T-helper 1 cell treated with Interleukin-12 subunit alpha and Interleukin-12 subunit beta and Interleukin-4 antibody, amounts not matched to agents 30 ng/mL and 1 ng/mL, for 36 hours (primary cell): ENCODE results near the gene ANXA6. TPM values are rescaled to one million over a fixed set of nuclear protein-coding genes. Genes with fewer than 3 reads are reported as not detected.
"Not testable (repeated sequence)": the region's sequence is repeated elsewhere in the genome, so short reads cannot be mapped to it uniquely, and the experiment has no call there.

Source experiments
- intact Hi-C: fragments of 100-400 bp; cut with micrococcal nuclease; formaldehyde crosslinking; loops from one replicate; pipeline ENCODE4 v1.15.1; 2024
- total RNA-seq: library from RNA; stranded (reverse); gene quantifications from 2 replicates; pipeline ENCODE4 v1.2.3, GENCODE V29; 2022

The ANXA6 gene
- 455 and 470 TPM in 2 replicates for total RNA-seq

GRCh38 chr5:151157426-151158286 is at the start of gene ANXA6:
ANXA6 (minus strand) TSS chr5:151157779; CDS start chr5:151147901, 9,878 bp downstream.
- intact Hi-C loops, result loop anchor here (1.0 to 10.0 kb wide), 12 partner anchors 7 to 1603 kb away; partner anchors contain the start of genes CSNK1A1, DCTN4, RBM22 and SLC36A1

DNA sequence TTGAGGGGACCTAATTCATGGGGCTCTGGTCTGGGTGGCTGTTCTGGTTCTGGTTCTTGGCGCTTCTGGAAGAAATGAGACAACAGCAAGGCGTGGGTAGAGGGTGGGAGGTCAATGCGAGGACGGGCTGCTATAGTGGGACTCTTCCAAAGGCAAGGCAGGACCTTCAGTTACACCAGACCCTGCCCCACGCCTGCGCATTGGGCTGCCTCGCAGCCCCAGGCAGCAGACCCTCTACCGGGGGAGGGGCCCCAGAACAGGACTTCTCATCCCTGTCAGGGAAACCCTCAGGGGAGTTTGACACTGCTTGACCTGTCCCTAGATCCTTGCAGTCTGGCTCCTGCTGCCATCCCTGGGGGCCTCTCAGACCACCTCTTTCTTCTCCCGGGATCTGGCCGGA is 47.8 kb upstream of the ANXA6 start:
- intact Hi-C loops, result no loop called here

DNA sequence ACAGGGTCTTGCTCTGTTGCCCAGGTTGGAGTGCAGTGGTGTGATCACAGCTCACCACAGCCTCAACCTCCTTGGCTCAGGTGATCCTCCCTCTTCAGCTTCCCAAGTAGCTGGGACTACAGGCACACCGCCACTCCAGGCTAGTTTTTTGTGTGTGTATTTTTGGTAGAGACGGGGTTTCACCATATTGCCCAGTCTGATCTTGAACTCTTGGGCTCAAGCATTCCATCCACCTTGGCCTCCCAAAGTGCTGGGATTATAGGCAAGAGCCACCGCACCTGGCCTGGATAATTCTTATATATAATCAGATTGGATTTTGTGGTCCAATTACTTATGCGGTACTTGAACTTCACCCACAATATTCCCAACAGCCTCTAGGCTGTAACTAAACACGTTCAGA is 46.5 kb upstream of the ANXA6 start:
- intact Hi-C loops, result no loop called here

DNA sequence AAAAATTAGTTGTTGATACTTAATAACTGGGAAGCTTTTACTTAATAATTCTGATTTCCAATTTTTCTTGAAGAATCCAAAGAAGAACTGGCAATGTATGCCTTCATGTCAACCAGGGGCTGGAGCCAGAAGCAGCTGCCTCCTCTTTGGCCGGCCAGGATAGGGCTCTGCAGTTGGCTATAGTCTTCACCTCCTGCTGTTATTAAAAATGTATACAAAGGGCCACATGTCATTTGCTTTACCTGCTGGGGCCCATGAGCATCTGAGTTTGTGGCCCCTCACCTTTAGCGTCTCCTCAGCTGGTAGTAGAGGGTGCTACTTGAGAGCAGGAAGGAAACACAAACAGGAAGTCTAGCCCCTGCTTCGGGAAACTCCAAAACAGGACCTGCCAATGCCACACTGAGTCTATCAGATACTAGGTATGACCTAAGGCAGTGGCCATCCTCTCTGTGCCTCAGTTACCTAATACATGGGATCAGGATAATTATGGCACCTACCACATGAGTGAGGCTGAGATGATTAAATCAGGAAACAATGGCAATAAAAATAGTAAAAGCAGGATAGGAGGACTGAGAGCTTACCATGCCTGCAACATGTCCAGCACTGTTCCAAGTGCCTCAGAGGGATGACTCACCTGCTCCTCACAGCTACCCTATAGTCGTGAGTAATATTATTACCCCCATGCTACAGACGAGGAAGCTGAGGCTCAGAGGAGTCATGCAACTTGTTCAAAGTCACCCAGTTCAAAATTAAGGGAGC is 45.0 kb upstream of the ANXA6 start:
- intact Hi-C loops, result loop anchor here (1.0 kb wide), 1 partner anchor 9 kb away; no protein-coding TSS in a partner anchor

GRCh38 chr5:151200913-151201595 is 43.5 kb upstream of the ANXA6 start:
- intact Hi-C loops, result no loop called here

DNA sequence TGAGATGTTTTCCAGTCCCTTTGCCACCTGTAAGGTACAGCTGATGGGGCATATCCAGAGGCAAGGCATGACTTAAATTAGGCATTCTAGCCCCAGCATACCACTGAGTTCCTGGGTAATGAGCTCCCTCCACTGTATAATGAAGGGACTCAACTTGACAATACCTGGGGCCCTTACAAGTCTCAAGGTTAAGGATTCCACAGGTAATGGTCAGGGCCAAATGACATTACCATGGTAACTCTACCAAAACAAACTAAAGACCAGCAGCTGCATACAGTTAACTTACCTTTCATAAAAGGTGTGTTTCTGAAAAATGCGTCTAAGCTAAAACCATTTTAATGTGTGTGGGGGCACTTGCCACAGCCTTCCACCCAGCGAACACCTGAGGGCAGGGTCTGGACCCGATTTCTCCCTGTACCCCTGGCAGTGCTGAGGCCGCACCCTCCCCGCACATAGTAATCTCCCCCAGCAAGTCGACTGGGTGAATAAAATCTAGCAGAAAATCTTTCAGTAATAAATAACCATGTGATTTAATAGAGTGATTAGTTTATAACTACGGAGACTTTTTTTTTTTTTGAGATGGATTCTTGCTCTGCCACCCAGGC is 42.1 kb upstream of the ANXA6 start:
- intact Hi-C loops, result no loop called here

- intact Hi-C loops, result no loop called here
Observed at GRCh38 chr5:151198861-151199260, 41.3 kb upstream of the ANXA6 start.

DNA sequence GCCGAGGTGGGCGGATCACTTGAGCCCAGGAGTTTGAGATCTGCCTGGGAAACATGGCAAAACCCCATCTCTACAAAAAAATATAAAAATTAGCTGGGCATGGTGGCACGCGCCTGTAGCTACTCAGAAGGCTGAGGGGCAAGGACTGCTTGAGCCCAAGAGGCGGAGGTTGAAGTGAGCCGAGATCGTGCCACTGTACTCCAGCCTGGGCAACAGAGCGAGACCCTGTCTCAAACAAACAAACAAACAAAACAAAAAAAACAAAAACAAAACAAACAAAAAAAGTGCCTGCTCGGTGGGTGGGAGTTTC is 39.7 kb upstream of the ANXA6 start:
- intact Hi-C loops, result not testable (repeated sequence)

DNA sequence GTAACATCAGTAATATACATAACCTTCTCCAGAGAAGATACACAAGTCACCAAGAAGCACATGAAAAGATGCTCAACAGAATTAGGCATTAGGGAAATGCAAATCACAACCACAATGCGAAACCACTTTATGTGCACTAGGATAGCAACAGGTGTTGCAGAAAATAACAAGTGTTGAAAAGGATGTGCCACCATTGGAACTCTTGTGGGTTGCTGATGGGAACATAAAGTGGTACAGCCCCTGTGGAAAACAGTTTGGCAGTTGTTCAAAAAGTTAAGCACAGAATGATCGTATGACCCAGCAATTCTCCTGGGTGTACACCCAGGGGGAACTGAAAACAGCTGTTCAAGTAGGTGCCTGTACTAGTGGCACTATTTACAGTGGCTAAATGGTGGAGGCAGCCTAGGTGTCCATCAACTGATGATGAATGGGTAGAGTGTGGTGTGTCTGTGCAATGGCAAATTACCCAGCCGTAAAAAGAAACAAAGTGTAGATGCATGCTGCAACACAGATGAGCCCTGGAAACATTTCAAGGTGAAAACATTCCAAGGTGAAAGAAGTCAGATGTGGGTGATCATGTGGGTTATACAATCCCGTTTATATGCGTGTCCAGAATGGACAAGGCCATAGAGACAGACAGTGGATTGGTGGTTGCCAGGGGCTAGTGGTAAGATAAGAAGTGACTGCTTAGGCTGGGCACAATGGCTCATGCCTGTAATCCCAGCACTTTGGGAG is 39.1 kb upstream of the ANXA6 start:
- intact Hi-C loops, result no loop called here

GRCh38 chr5:151195622-151196021 is 38.0 kb upstream of the ANXA6 start:
- intact Hi-C loops, result loop anchor here (1.0 kb wide), 1 partner anchor 16 kb away; no protein-coding TSS in a partner anchor

DNA sequence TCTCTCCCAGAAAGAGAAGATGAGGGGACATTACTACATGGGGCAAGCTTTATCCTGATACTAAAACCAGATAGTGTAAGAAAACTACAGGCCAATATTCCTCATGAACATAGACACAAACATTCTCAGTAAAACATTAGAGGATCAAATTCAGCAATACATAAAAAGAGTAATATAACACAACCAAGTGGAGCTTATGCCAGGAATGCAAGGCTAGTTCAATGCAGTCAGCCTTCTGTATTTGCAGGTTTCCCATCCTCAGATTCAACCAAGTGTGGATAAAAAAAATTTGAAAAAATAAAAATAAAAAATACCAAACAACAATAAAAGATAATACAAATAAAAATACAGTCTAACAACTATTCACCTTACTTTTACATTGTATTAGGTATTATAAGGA is 35.0 kb upstream of the ANXA6 start:
- intact Hi-C loops, result no loop called here

DNA sequence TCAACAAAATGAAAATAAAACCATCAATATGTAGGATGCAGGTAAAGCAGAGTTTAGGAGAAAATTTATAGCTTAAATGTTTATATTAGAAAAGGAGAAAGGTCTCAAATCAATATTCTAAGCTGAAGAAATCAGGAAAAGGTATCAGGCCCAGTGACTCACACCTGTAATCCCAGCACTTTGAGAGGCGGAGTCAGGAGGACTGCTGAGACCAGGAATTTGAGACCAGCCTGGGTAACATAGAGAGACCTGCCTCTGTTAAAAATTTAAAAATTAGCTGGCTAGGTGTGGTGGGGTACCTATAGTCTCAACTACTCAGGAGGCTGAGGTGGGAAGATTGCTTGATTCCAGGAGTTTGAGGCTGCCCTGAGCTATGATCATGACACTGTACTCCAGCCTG is 34.1 kb upstream of the ANXA6 start:
- intact Hi-C loops, result no loop called here

GRCh38 chr5:151189151-151189550 is 31.6 kb upstream of the ANXA6 start:
- intact Hi-C loops, result no loop called here

DNA sequence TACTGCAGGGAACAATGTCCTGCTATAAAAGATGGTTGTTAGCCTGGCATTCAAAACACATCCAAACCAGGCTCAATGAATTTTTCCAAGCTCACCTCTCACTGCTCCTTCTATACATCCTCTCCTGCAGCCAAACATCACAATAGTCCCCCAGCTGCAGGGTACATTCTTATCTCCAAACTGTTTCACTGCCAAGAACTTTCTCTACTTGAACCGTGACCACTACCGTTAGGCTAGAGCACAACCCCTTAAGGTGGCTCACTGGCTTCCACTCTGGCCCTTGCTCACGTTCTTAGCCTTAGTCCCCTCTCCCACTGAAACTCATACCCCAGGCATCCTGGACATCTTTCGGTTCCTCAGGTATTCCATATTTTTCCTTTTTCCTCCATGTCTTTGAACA is 29.0 kb upstream of the ANXA6 start:
- intact Hi-C loops, result no loop called here

GRCh38 chr5:151186052-151186451 is 28.5 kb upstream of the ANXA6 start:
- intact Hi-C loops, result no loop called here

- intact Hi-C loops, result no loop called here
Observed at GRCh38 chr5:151184316-151185042, 26.9 kb upstream of the ANXA6 start.

GRCh38 chr5:151183456-151184245 is 26.1 kb upstream of the ANXA6 start:
- intact Hi-C loops, result no loop called here

DNA sequence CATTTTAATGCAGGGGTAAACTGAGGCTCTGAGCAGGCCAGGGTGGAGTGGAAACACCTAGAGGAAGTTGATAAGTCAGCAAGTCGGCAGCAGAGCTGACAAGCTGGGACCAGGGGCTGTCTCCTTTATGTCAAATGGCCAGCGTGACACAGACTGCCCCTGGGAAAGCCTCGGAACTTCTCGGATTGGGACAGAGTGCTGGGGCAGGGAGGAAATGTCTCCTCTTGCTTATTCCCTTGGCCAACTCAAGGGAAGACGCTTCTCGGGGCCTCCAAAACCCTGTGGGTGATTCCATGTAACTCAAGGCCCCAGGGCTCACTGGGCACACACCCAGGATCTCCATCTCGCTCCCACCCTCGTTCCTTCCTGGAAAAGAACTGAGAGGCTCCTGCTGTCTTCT is 25.4 kb upstream of the ANXA6 start:
- intact Hi-C loops, result no loop called here

- intact Hi-C loops, result no loop called here
Observed at GRCh38 chr5:151182524-151182900, 24.9 kb upstream of the ANXA6 start.
